AG04449 (cell line): ENCODE data around the gene FPR2.

ENCODE experiments used
- CTCF ChIA-PET: fragments of 350-600 bp; formaldehyde crosslinking; extraction: SDS; loops from one replicate; lab custom pipeline; 2021; ENCODE audit warnings: antibody characterized with exemption; lab: Yijun Ruan, JAX
- POLR2A ChIA-PET: fragments of 400-600, 350-600 bp; formaldehyde crosslinking; extraction: SDS; loops from one replicate; lab custom pipeline; 2020; ENCODE audit warnings: antibody characterized with exemption, inconsistent platforms; lab: Yijun Ruan, JAX
- DNase-seq: peaks from one replicate; pipeline ENCODE4 v3.0.0-alpha.2; 2010; ENCODE audit warnings: low read depth, low spot score
- H3K4me3 ChIP-seq: 2 replicates; pipeline ENCODE4 v1.5.1; 2011; ENCODE audit warnings: low read depth, mild to moderate bottlenecking, control low read depth, low read length
- TF ChIP-seq, protein P1 (sequence below): IDR thresholded peaks from one replicate; pipeline ENCODE4 v1.5.1; 2011; ENCODE audit warnings: mild to moderate bottlenecking, moderate library complexity, low read length, control low read depth, inconsistent platforms; ENCODE audit not compliant: insufficient read depth; ENCODE audit errors: missing control alignments

FPR2 gene

DNA sequence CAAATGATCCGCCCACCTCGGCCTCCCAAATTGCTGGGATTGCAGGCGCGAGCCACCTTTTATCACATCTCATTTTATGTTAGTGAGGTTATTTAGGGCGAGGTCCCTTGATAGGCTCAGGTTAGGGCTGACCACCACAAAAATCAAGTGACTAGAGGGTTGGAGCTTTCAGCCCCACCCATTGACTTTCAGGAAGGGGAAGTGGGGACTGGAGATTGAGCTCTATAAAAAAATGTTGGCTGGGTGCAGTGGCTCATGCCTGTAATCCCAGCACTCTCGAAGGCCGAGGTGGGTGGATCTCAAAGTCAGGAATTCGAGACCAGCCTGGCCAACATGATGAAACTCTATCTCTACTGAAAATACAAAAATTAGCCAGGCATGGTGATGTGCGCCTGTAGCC lies 54.1 kb downstream of the FPR2 start:
- POLR2A ChIA-PET, result no interaction called here
- CTCF ChIA-PET, result no interaction called here
- H3K4me3 ChIP-seq, result no peak overlapping the region
- TF ChIP-seq, protein P1, sequence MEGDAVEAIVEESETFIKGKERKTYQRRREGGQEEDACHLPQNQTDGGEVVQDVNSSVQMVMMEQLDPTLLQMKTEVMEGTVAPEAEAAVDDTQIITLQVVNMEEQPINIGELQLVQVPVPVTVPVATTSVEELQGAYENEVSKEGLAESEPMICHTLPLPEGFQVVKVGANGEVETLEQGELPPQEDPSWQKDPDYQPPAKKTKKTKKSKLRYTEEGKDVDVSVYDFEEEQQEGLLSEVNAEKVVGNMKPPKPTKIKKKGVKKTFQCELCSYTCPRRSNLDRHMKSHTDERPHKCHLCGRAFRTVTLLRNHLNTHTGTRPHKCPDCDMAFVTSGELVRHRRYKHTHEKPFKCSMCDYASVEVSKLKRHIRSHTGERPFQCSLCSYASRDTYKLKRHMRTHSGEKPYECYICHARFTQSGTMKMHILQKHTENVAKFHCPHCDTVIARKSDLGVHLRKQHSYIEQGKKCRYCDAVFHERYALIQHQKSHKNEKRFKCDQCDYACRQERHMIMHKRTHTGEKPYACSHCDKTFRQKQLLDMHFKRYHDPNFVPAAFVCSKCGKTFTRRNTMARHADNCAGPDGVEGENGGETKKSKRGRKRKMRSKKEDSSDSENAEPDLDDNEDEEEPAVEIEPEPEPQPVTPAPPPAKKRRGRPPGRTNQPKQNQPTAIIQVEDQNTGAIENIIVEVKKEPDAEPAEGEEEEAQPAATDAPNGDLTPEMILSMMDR, result no peak
- DNase-seq, result no peak

DNA sequence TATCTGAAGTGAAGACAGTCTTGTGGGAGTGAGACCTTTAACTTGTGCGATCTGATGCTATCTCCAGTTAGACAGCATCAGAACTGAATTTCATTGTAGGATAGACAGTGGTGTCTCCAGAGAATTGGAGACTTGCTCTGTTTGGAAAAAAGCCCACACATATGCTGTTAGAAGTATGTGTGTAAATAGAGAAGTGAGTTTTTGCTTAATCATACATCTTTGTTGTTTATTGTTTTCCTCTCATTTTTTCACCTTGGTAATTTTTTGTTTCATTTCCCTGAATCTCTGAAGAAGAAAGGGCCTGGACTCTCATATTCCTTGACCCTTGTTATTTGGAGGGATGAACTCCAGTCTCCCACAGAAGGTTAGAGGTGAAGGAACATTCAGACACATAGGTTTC lies 55.7 kb downstream of the FPR2 start:
- H3K4me3 ChIP-seq, result no peak overlapping the region
- POLR2A ChIA-PET, result no interaction called here
- DNase-seq, result no peak
- CTCF ChIA-PET, result interaction anchor here (1.2 kb wide), 1 partner anchor 8 kb away, joined by 3 read pairs; no protein-coding TSS in a partner anchor
- TF ChIP-seq, protein P1, result no peak

DNA sequence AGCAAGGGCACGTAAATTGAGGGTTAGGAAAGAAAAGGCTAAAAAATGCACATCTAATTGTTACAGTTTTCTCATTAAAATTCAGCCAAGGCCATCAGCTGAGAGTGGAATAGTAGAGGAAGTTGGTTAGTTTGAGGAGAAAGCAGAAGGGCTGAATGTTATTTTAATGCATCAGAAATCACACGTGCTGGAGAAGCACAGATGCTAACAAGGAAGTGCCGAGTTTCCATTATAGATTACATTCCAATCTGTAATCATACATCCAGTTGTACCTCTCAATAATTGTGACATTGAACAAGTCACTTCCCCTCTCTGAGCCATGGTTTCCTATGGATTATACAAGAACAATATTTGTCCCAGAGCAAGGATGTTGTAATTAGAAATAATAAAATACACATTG lies 59.0 kb downstream of the FPR2 start:
- TF ChIP-seq, protein P1, result no peak
- H3K4me3 ChIP-seq, result no peak overlapping the region
- ChIA-PET CTCF (no interaction called here), POLR2A (no interaction called here)
- DNase-seq, result no peak
